ENCODE measurements around the gene MRPS14.

The MRPS14 gene

DNA sequence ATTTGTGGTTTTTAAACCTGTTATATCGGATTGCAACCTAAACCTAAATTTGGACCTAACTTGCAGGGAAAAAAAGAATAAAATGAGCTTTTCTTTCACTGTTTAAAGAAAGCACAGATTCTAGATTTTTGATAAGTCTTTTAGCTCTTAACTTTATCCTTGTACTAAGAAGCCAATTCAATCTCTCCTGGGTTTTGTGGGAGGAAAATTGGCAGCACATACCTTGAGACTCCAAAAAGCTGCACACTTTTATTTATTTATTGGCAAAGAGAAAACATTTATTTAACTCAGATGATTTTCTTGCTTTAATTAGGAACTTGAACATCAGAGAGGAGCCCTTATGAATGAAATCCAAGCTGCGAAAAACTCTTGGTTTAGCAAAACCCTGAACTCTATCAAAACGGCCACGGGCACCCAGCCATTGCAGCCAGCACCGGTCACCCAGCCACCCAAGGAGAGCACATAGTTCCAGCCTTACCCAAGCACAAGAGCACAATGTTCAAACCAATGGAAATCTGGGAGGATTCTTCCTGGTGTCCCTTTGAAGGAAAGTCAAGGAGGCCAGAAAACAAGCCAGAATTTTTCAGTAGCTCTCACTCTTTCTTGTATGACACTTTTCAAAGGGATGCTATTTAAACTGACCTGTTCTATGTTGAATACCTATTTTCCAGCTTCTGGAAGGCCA is 33.5 kb downstream of the MRPS14 start:
- H3K9me3 ChIP-seq (ENCODE audit: control insufficient read depth in 2 of 2, low read length in 2 of 2), result no peaks in the 10 kb centered on the region
- peaks cover 8 to 26% of the 10 kb centered on the region in 2 donors for H3K36me3 ChIP-seq (ENCODE audit: control insufficient read depth in 2 of 2, insufficient read depth in 2 of 2, low read length in 2 of 2)
- H3K27ac ChIP-seq (ENCODE audit: low read depth in 2 of 2, low read length in 2 of 2), result peak overlapping the region in 1 of 2 donors; percentile 9
- no peak overlapping the region for H3K4me3 ChIP-seq (ENCODE audit: low read length in 2 of 2)
- H3K4me1 ChIP-seq (ENCODE audit: control insufficient read depth in 2 of 2, insufficient read depth in 2 of 2, low read length in 2 of 2), result peaks cover 5 to 8% of the 10 kb centered on the region in 2 donors
- peak overlapping the region; percentile 66 to 78 for H3K9ac ChIP-seq (ENCODE audit: low read depth in 1 of 2, low read length in 2 of 2)
- no peaks in the 10 kb centered on the region for H3K27me3 ChIP-seq (ENCODE audit: control insufficient read depth in 2 of 2, insufficient read depth in 2 of 2, low read length in 2 of 2)

DNA sequence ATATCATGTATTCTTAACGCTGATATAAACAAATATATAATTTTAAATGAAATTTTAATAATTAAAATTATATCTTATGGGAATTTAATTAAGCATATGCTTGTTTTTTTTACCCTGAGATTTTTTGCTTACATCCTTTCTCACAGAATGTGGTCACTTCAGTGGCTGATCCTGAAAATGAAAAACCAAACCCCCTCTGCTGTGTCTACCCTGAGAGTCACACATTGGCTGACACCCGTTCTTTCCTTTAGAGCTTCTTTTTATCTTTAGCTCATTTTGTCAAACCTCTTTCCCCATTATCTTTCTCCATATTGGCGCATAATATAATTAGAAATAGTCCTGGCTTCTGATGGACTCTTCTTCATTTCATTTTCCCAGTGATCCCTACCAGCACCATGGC is 34.2 kb downstream of the MRPS14 start:
- H3K27ac ChIP-seq (ENCODE audit: low read depth in 2 of 2, low read length in 2 of 2), result no peak overlapping the region
- H3K9ac ChIP-seq (ENCODE audit: low read depth in 1 of 2, low read length in 2 of 2), result no peak overlapping the region
- H3K4me1 ChIP-seq (ENCODE audit: control insufficient read depth in 2 of 2, insufficient read depth in 2 of 2, low read length in 2 of 2), result peaks cover 5 to 8% of the 10 kb centered on the region in 2 donors
- no peaks in the 10 kb centered on the region for H3K9me3 ChIP-seq (ENCODE audit: control insufficient read depth in 2 of 2, low read length in 2 of 2)
- H3K36me3 ChIP-seq (ENCODE audit: control insufficient read depth in 2 of 2, insufficient read depth in 2 of 2, low read length in 2 of 2), result peaks cover 7 to 26% of the 10 kb centered on the region in 2 donors
- H3K4me3 ChIP-seq (ENCODE audit: low read length in 2 of 2), result no peak overlapping the region
- no peaks in the 10 kb centered on the region for H3K27me3 ChIP-seq (ENCODE audit: control insufficient read depth in 2 of 2, insufficient read depth in 2 of 2, low read length in 2 of 2)

DNA sequence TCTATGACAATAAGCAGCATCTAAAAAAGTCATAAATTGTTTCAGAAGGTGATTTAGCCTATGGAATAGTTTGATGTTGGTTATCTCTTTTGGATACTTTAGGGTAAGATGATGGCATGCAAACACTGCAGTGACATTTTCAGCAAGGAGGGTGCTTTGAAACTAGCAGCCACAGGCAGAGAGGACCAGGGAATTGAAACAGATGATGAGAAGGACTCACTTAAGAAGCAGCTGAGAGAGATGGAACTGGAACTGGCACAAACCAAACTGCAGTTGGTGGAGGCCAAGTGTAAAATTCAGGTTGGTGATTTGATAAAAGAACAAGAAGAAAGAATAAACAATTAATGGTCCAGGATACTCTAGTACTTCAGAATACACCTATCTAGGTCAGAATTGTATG is 34.7 kb downstream of the MRPS14 start:
- peaks cover 7 to 23% of the 10 kb centered on the region in 2 donors for H3K36me3 ChIP-seq (ENCODE audit: control insufficient read depth in 2 of 2, insufficient read depth in 2 of 2, low read length in 2 of 2)

DNA sequence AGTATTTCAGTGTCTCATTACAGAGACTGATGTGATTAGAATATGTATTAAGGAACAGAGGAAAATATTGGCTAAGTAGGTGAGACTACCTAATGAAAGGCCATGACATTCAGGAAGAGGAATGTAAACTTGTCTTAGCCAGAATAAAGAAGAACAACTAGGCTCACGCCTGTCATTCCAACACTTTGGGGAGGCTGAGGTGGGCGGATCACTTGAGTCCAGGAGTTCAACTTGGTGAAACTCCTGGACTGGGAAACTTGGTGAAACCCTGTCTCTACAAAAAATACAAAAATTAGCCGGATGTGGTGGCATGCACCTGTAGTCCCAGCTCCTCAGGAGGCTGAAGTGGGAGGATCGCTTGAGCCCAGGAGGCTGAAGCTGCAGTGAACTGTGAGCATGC is 38.3 kb downstream of the MRPS14 start:
- peaks cover 29 to 43% of the 10 kb centered on the region in 2 donors for H3K36me3 ChIP-seq (ENCODE audit: control insufficient read depth in 2 of 2, insufficient read depth in 2 of 2, low read length in 2 of 2)
- H3K9me3 ChIP-seq (ENCODE audit: control insufficient read depth in 2 of 2, low read length in 2 of 2), result peaks cover 0 to 2% of the 10 kb centered on the region in 2 donors
- H3K27me3 ChIP-seq (ENCODE audit: control insufficient read depth in 2 of 2, insufficient read depth in 2 of 2, low read length in 2 of 2), result no peaks in the 10 kb centered on the region
- peaks cover 3 to 5% of the 10 kb centered on the region in 2 donors for H3K4me1 ChIP-seq (ENCODE audit: control insufficient read depth in 2 of 2, insufficient read depth in 2 of 2, low read length in 2 of 2)
- H3K27ac ChIP-seq (ENCODE audit: low read depth in 2 of 2, low read length in 2 of 2), result no peak overlapping the region
- no peak overlapping the region for H3K9ac ChIP-seq (ENCODE audit: low read depth in 1 of 2, low read length in 2 of 2)
- no peak overlapping the region for H3K4me3 ChIP-seq (ENCODE audit: low read length in 2 of 2)

More for the DNA sequence above, 34.7 kb downstream of the MRPS14 start:
- H3K27me3 ChIP-seq (ENCODE audit: control insufficient read depth in 2 of 2, insufficient read depth in 2 of 2, low read length in 2 of 2), result no peaks in the 10 kb centered on the region
- H3K4me3 ChIP-seq (ENCODE audit: low read length in 2 of 2), result no peak overlapping the region
- peaks cover 5 to 8% of the 10 kb centered on the region in 2 donors for H3K4me1 ChIP-seq (ENCODE audit: control insufficient read depth in 2 of 2, insufficient read depth in 2 of 2, low read length in 2 of 2)
- no peak overlapping the region for H3K27ac ChIP-seq (ENCODE audit: low read depth in 2 of 2, low read length in 2 of 2)
- H3K9ac ChIP-seq (ENCODE audit: low read depth in 1 of 2, low read length in 2 of 2), result no peak overlapping the region
- H3K9me3 ChIP-seq (ENCODE audit: control insufficient read depth in 2 of 2, low read length in 2 of 2), result no peaks in the 10 kb centered on the region

DNA sequence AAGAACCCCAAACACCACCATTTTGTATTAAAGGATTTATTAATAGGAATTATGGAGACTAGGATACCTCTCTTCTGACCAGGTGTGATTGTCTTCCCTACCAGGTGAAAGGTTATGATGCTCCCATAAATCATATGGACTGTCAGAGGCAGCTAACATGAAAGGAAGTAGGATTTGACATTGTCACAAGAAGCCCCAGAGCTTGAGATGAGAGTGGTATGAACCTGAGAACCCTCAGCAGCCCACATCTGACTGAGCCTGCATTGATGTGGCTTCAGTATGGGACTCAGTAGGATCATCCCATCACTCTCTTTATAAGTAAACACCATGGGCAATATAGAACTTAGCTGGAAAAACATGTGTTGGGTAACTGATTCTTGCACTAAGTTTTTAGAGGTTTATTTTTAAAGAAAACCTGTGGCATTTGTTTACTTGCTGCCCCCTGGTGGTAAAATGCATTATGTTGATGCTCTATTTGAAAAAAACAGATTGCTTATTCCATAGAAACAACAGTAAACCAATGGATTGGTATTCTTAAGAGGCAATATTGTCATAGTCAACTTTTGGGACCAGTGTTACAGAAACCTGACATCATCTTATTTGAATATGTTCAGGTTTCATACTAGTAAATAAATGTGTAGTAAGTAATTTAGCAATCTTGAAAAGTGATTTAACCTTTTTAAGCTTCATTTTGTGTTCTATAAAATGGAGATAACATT is 40.1 kb downstream of the MRPS14 start:
- peaks cover 0 to 2% of the 10 kb centered on the region in 2 donors for H3K9me3 ChIP-seq (ENCODE audit: control insufficient read depth in 2 of 2, low read length in 2 of 2)
- H3K36me3 ChIP-seq (ENCODE audit: control insufficient read depth in 2 of 2, insufficient read depth in 2 of 2, low read length in 2 of 2), result peaks cover 32 to 48% of the 10 kb centered on the region in 2 donors

DNA sequence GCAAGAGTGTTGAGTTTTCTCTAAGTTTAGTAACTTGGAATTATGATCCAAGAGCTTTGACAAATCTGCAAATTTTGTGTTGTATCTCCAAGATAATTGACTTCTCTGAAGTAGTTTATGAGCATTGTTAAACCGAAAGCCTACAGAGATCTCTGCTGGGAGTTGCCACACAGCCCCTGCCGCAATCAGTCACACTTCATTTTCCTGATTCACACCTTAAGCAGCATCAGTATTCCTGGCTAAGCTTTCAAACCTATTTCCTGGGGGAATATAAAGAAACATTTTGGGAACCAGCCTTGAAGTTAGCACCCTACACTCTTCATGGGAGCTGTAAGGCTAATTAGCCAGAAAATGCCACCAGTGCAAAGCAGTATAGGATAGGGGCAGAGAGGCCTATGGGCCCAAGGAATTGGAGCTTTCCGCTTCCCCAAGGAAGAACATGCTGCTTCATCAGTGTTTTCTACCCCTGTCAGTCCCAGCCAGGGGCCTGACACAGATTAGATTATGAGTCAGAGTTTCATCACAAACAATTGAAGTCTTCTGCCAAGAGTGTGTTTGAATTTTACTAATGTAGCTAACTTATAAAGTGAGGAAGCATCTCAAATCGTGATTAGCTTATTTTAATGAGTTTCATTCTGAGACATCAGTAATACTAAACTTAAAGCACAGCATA is 46.7 kb downstream of the MRPS14 start:
- peaks cover 21 to 51% of the 10 kb centered on the region in 2 donors for H3K36me3 ChIP-seq (ENCODE audit: control insufficient read depth in 2 of 2, insufficient read depth in 2 of 2, low read length in 2 of 2)
- no peak overlapping the region for H3K4me3 ChIP-seq (ENCODE audit: low read length in 2 of 2)
- no peaks in the 10 kb centered on the region for H3K27me3 ChIP-seq (ENCODE audit: control insufficient read depth in 2 of 2, insufficient read depth in 2 of 2, low read length in 2 of 2)
- no peak overlapping the region for H3K27ac ChIP-seq (ENCODE audit: low read depth in 2 of 2, low read length in 2 of 2)
- H3K4me1 ChIP-seq (ENCODE audit: control insufficient read depth in 2 of 2, insufficient read depth in 2 of 2, low read length in 2 of 2), result no peaks in the 10 kb centered on the region
- H3K9me3 ChIP-seq (ENCODE audit: control insufficient read depth in 2 of 2, low read length in 2 of 2), result no peaks in the 10 kb centered on the region
- H3K9ac ChIP-seq (ENCODE audit: low read depth in 1 of 2, low read length in 2 of 2), result no peak overlapping the region

More for the DNA sequence above, 40.1 kb downstream of the MRPS14 start:
- Histone ChIP-seq H3K4me1 (ENCODE audit: control insufficient read depth in 2 of 2, insufficient read depth in 2 of 2, low read length in 2 of 2) (no peaks in the 10 kb centered on the region), H3K4me3 (ENCODE audit: low read length in 2 of 2) (no peak overlapping the region), H3K27me3 (ENCODE audit: control insufficient read depth in 2 of 2, insufficient read depth in 2 of 2, low read length in 2 of 2) (no peaks in the 10 kb centered on the region), H3K9ac (ENCODE audit: low read depth in 1 of 2, low read length in 2 of 2) (no peak overlapping the region), H3K27ac (ENCODE audit: low read depth in 2 of 2, low read length in 2 of 2) (no peak overlapping the region)

DNA sequence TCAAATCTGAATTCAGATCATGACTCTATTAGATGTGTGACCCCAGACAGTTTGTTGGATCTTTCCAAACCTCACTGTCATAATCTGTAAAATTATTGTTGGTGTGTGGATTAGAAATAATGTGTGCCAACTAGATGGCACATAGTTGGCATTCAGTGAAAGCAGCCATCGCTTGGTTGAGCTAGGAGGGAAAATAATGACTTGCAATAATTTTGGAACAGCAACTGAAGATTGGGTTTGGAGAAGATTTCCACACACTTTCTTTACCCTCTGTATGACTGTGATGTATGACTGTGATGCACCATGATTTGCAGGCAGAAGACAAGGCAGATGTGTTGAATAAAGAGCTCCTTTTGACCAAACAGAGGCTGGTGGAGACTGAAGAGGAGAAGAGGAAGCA is 47.5 kb downstream of the MRPS14 start:
- H3K27ac ChIP-seq (ENCODE audit: low read depth in 2 of 2, low read length in 2 of 2), result no peak overlapping the region

DNA sequence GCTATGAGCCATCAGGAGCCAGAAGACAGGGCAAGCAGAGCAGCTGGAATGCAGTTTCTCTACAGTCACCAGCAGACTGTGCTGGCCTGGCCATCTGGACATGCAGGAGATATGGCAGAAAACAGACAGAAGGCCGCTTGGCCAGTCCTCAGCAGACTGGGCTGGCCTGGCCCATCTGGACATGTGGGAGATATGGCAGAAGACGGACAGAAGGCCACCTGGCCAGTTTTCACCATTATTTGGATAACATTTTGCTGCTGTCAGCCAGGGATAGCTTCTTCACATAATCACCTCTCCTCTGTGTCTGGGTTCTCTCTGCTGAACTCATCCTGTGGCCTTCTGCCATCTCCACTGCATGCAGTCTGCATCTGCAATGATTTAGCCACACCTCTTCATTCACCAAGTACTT is 48.5 kb downstream of the MRPS14 start:
- Histone ChIP-seq H3K27ac (ENCODE audit: low read depth in 2 of 2, low read length in 2 of 2) (no peak overlapping the region), H3K4me3 (ENCODE audit: low read length in 2 of 2) (no peak overlapping the region), H3K4me1 (ENCODE audit: control insufficient read depth in 2 of 2, insufficient read depth in 2 of 2, low read length in 2 of 2) (no peaks in the 10 kb centered on the region), H3K9me3 (ENCODE audit: control insufficient read depth in 2 of 2, low read length in 2 of 2) (no peaks in the 10 kb centered on the region), H3K36me3 (ENCODE audit: control insufficient read depth in 2 of 2, insufficient read depth in 2 of 2, low read length in 2 of 2) (peaks cover 15 to 37% of the 10 kb centered on the region in 2 donors), H3K27me3 (ENCODE audit: control insufficient read depth in 2 of 2, insufficient read depth in 2 of 2, low read length in 2 of 2) (no peaks in the 10 kb centered on the region), H3K9ac (ENCODE audit: low read depth in 1 of 2, low read length in 2 of 2) (no peak overlapping the region)

More for the DNA sequence above, 47.5 kb downstream of the MRPS14 start:
- Histone ChIP-seq H3K27me3 (ENCODE audit: control insufficient read depth in 2 of 2, insufficient read depth in 2 of 2, low read length in 2 of 2) (no peaks in the 10 kb centered on the region), H3K9ac (ENCODE audit: low read depth in 1 of 2, low read length in 2 of 2) (no peak overlapping the region), H3K4me1 (ENCODE audit: control insufficient read depth in 2 of 2, insufficient read depth in 2 of 2, low read length in 2 of 2) (no peaks in the 10 kb centered on the region), H3K4me3 (ENCODE audit: low read length in 2 of 2) (no peak overlapping the region), H3K9me3 (ENCODE audit: control insufficient read depth in 2 of 2, low read length in 2 of 2) (no peaks in the 10 kb centered on the region), H3K36me3 (ENCODE audit: control insufficient read depth in 2 of 2, insufficient read depth in 2 of 2, low read length in 2 of 2) (peaks cover 17 to 46% of the 10 kb centered on the region in 2 donors)

DNA sequence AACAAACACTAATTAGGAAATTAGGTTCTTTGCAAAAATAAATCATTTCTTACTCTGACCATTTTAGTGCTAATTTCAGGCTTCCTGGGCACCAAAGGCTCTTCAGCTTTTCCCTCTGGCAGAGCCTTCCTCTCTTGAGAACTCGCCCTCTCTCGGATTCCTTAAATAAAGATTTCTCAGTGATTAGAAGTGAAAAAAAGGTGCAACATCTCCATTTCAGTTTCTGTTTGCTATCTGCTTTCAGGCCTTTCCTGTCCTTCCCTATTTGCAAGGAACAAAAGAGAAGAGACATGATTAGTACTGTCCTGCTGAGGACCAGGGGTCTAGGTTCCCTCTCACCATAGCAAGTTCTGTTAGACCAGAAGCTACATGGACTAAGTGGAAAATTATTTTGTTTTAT is 51.3 kb downstream of the MRPS14 start:
- no peak overlapping the region for H3K4me3 ChIP-seq (ENCODE audit: low read length in 2 of 2)
- no peaks in the 10 kb centered on the region for H3K27me3 ChIP-seq (ENCODE audit: control insufficient read depth in 2 of 2, insufficient read depth in 2 of 2, low read length in 2 of 2)
- H3K36me3 ChIP-seq (ENCODE audit: control insufficient read depth in 2 of 2, insufficient read depth in 2 of 2, low read length in 2 of 2), result peaks cover 7 to 26% of the 10 kb centered on the region in 2 donors
- H3K4me1 ChIP-seq (ENCODE audit: control insufficient read depth in 2 of 2, insufficient read depth in 2 of 2, low read length in 2 of 2), result peaks cover 10 to 15% of the 10 kb centered on the region in 2 donors
- H3K9ac ChIP-seq (ENCODE audit: low read depth in 1 of 2, low read length in 2 of 2), result no peak overlapping the region
- H3K9me3 ChIP-seq (ENCODE audit: control insufficient read depth in 2 of 2, low read length in 2 of 2), result no peaks in the 10 kb centered on the region
- H3K27ac ChIP-seq (ENCODE audit: low read depth in 2 of 2, low read length in 2 of 2), result peak overlapping the region in 1 of 2 donors; percentile 7

DNA sequence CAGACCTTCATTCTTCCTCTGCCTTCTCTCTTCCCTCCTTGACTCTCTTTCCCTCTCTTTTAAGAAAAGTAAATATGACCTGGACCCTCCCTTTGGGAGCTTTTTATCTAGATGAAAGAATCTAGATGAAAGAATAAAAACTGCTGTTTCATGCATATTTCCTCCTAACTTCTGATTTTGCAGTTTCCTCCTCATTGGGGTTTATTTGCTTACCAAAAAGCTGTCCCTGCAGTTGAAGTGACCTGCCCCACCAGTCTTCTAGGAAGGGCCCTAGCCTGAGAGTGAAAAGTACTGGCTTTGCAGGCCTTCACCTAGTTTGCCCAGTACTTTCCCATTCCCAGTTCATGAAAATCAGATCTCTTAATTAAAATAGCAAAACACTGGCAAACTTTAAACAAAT is 51.8 kb downstream of the MRPS14 start:
- H3K4me1 ChIP-seq (ENCODE audit: control insufficient read depth in 2 of 2, insufficient read depth in 2 of 2, low read length in 2 of 2), result peaks cover 12 to 18% of the 10 kb centered on the region in 2 donors
- no peaks in the 10 kb centered on the region for H3K9me3 ChIP-seq (ENCODE audit: control insufficient read depth in 2 of 2, low read length in 2 of 2)
- no peak overlapping the region for H3K27ac ChIP-seq (ENCODE audit: low read depth in 2 of 2, low read length in 2 of 2)
- H3K27me3 ChIP-seq (ENCODE audit: control insufficient read depth in 2 of 2, insufficient read depth in 2 of 2, low read length in 2 of 2), result no peaks in the 10 kb centered on the region
- no peak overlapping the region for H3K4me3 ChIP-seq (ENCODE audit: low read length in 2 of 2)
- H3K36me3 ChIP-seq (ENCODE audit: control insufficient read depth in 2 of 2, insufficient read depth in 2 of 2, low read length in 2 of 2), result peaks cover 7 to 23% of the 10 kb centered on the region in 2 donors
- H3K9ac ChIP-seq (ENCODE audit: low read depth in 1 of 2, low read length in 2 of 2), result no peak overlapping the region
